Measurements from ENCODE around the gene SERPINE1. TPM values are rescaled to one million over a fixed set of nuclear protein-coding genes. Genes with fewer than 3 reads are reported as not detected.
A peak's percentile ranks its signal among the peaks of the same experiment; 100 is the strongest.

SERPINE1 gene
- total and polyA plus RNA-seq, 2 of the 4 experiments (the other 2 are of a cell fraction) = 1,441 to 2,783 TPM

DNA sequence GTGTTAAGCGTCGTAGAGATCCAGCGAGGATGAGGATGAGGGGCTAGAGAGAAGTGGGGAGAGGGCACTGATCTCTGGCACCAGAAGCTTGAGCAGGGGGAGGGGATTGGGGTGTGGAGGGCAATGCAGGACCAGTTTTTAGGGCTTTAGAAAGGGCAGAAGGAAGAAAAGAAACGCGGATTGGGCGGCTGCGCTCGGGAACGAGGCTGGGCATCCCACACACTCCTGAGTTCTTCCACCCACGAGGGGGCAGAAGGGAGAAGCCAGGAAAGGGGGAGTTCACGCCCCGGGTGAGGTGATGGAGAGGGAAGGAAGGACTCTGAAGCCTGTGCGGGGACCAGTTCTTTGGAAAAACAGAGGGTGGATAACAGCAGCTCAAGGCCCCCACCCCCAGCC lies 44.5 kb downstream of the SERPINE1 start:
- ATAC-seq (ENCODE audit: low read depth) (no peak), DNase-seq (no peak)
- in situ Hi-C loops (cut with MboI; ENCODE audit: low sequenced_read_pairs) (no loop called here), intact Hi-C loops (cut with micrococcal nuclease) (no loop called here), dilution Hi-C loops (cut with HindIII; ENCODE audit: low sequenced_read_pairs, unreplicated experiment) (no loop called here)
- Histone ChIP-seq H3K27ac (ENCODE audit: insufficient read depth, low read length) (no peak overlapping the region), H3K14ac (replicated peaks; ENCODE audit: low read depth, low read length) (no peak overlapping the region), H3K4me2 (ENCODE audit: low read depth, low read length) (no peak overlapping the region), H4K20me1 (ENCODE audit: insufficient read depth, low read length) (no peaks in the 10 kb centered on the region; the same call in 1 of the 2 replicates), H4K8ac (ENCODE audit: low read depth in 2 of 2, low read length in 2 of 2) (no peak overlapping the region), H2BK20ac (ENCODE audit: low read depth, low read length) (no peak overlapping the region), H3K4me3 (ENCODE audit: insufficient read depth, low read depth, low read length) (no peak overlapping the region), H3K9me3 (ENCODE audit: control insufficient read depth, insufficient read depth, low read length) (peaks cover 2% of the 10 kb centered on the region; the same call in 1 of the 2 replicates), H3K4me1 (ENCODE audit: control insufficient read depth, insufficient read depth, low read length) (peaks cover 16% of the 10 kb centered on the region), H3K79me1 (ENCODE audit: low read depth in 1 of 2, low read length in 2 of 2) (peaks cover 0 to 3% of the 10 kb centered on the region in 2 experiments; a peak in 1 of 4 replicates), H3K9me1 (ENCODE audit: insufficient read depth, low read length) (peaks cover 14% of the 10 kb centered on the region), H2AFZ (replicated peaks; ENCODE audit: low read length, poor library complexity) (no peak overlapping the region), H3K18ac (ENCODE audit: low read depth, low read length) (no peak overlapping the region), H2BK15ac (ENCODE audit: low read depth, low read length) (no peak overlapping the region), H3K27me3 (ENCODE audit: control insufficient read depth, insufficient read depth, low read length) (peaks cover 77% of the 10 kb centered on the region), H2BK120ac (ENCODE audit: low read depth, low read length) (no peak overlapping the region), H4K91ac (ENCODE audit: insufficient read depth, low read depth, low read length) (no peak overlapping the region), H2AK9ac (replicated peaks; ENCODE audit: low read depth, low read length, poor library complexity) (no peak overlapping the region), H3K56ac (ENCODE audit: extremely low read depth, insufficient read depth, low read length) (no peak overlapping the region), H3K4ac (ENCODE audit: low read depth, low read length) (no peak overlapping the region), H3K36me3 (ENCODE audit: control insufficient read depth, insufficient read depth, low read length) (no peaks in the 10 kb centered on the region), H3K23ac (ENCODE audit: low read depth, low read length) (no peak overlapping the region), H4K5ac (ENCODE audit: low read depth, low read length) (no peak overlapping the region), H2BK5ac (ENCODE audit: low read depth, low read length, poor library complexity, severe bottlenecking) (no peak overlapping the region), H2AK5ac (ENCODE audit: low read depth, low read length) (no peak overlapping the region), H3K9ac (ENCODE audit: low read depth, low read length) (no peak overlapping the region)
- no CpG with 5 or more reads among the region's 13 CpGs for whole genome bisulfite sequencing, 2 experiments (ENCODE audit: extremely low coverage in 2 of 2, insufficient read length in 1 of 2)
- POLR2A ChIA-PET (ENCODE audit: unreplicated experiment) = no interaction called here
- CTCF ChIA-PET = interaction anchor here (0.7 to 1.9 kb wide), 2 partner anchors 21 to 28 kb away, joined by 3 to 6 read pairs; no protein-coding TSS in a partner anchor
- BruUV-seq (replicated peaks) = no TSS peak
- no peak for TF ChIP-seq CHD1 (IDR thresholded peaks at IDR 0.05; ENCODE audit: low read depth, low read length)
- TF ChIP-seq, protein P1, sequence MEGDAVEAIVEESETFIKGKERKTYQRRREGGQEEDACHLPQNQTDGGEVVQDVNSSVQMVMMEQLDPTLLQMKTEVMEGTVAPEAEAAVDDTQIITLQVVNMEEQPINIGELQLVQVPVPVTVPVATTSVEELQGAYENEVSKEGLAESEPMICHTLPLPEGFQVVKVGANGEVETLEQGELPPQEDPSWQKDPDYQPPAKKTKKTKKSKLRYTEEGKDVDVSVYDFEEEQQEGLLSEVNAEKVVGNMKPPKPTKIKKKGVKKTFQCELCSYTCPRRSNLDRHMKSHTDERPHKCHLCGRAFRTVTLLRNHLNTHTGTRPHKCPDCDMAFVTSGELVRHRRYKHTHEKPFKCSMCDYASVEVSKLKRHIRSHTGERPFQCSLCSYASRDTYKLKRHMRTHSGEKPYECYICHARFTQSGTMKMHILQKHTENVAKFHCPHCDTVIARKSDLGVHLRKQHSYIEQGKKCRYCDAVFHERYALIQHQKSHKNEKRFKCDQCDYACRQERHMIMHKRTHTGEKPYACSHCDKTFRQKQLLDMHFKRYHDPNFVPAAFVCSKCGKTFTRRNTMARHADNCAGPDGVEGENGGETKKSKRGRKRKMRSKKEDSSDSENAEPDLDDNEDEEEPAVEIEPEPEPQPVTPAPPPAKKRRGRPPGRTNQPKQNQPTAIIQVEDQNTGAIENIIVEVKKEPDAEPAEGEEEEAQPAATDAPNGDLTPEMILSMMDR (conservative IDR thresholded peaks at IDR 0.05; ENCODE audit: low read depth, low read length) = peak; percentile 23

Measured in IMR-90 (cell line).